Astrocyte (in vitro differentiated cells and primary cell): ENCODE data around the gene SLC13A5.

Experiments used
- CTCF ChIP-seq: IDR thresholded peaks from 2 replicates; pipeline ENCODE4 v1.5.1; 2011; ENCODE audit warnings: low read depth, mild to moderate bottlenecking, inconsistent platforms, low read length, moderate library complexity; ENCODE audit not compliant: insufficient read depth
- EZH2 ChIP-seq: IDR thresholded peaks from 2 replicates; pipeline ENCODE4 v1.6.1; 2012; ENCODE audit warnings: mild to moderate bottlenecking, low read length, inconsistent platforms; ENCODE audit not compliant: insufficient read depth

- TF ChIP-seq CTCF (no peak), EZH2 (no peak)
Observed at GRCh38 chr17:6752068-6752909, 39.1 kb upstream of the SLC13A5 start.
